Nephron (organoid): ENCODE measurements around the gene SLC25A12.

Experiments
- H3K27ac Mint-ChIP-seq, 3 experiments: 2 replicates each; pipeline ENCODE4 v1.8.0; 2020; ENCODE audit warnings: mixed read lengths in 3 of 3, mild to moderate bottlenecking in 2 of 3, moderate library complexity in 1 of 3
- H3K27me3 Mint-ChIP-seq: 2 replicates; pipeline ENCODE4 v1.8.0; 2021; ENCODE audit warnings: low read depth, mild to moderate bottlenecking, moderate library complexity, mixed read lengths
- H3K36me3 Mint-ChIP-seq: 2 replicates; pipeline ENCODE4 v1.8.0; 2020; ENCODE audit warnings: low read depth, mixed read lengths
- H3K4me1 Mint-ChIP-seq: 2 replicates; pipeline ENCODE4 v1.8.0; 2020; ENCODE audit warnings: mixed read lengths
- H3K4me3 Mint-ChIP-seq, 3 experiments: 2 replicates each; pipeline ENCODE4 v1.8.0; 2020; ENCODE audit warnings: mild to moderate bottlenecking in 3 of 3, mixed read lengths in 3 of 3, moderate library complexity in 2 of 3
- H3K9me3 Mint-ChIP-seq: 2 replicates; pipeline ENCODE4 v1.8.0; 2020; ENCODE audit warnings: mixed read lengths
- CTCF ChIP-seq, 3 experiments: fragments of 200-600 bp; sonication (generic); IDR thresholded peaks; one replicate each; pipeline ENCODE4 v1.5.0; 2021; ENCODE audit warnings: antibody characterized with exemption in 3 of 3; ENCODE audit not compliant: unreplicated experiment in 3 of 3

The SLC25A12 gene

GRCh38 chr2:171864357-171864985 is 29.6 kb downstream of the SLC25A12 start:
- no peak for TF ChIP-seq CTCF (IDR thresholded peaks at IDR 0.05; ENCODE audit: unreplicated experiment in 3 of 3)
- Mint-ChIP-seq H3K4me3 (no peak overlapping the region), H3K36me3 (peaks cover 32% of the 10 kb centered on the region)

GRCh38 chr2:171862501-171862900 is 31.5 kb downstream of the SLC25A12 start:
- no peak overlapping the region for H3K27ac Mint-ChIP-seq
- no peak overlapping the region for H3K4me3 Mint-ChIP-seq
- no peak for TF ChIP-seq CTCF (IDR thresholded peaks at IDR 0.05; ENCODE audit: unreplicated experiment in 3 of 3)
- peaks cover 20% of the 10 kb centered on the region for H3K36me3 Mint-ChIP-seq
- no peaks in the 10 kb centered on the region for H3K27me3 Mint-ChIP-seq
- peaks cover 13% of the 10 kb centered on the region for H3K4me1 Mint-ChIP-seq
- H3K9me3 Mint-ChIP-seq = no peaks in the 10 kb centered on the region

More at GRCh38 chr2:171864357-171864985, 29.6 kb downstream of the SLC25A12 start:
- peaks cover 7% of the 10 kb centered on the region for H3K4me1 Mint-ChIP-seq
- no peaks in the 10 kb centered on the region for H3K27me3 Mint-ChIP-seq
- no peak overlapping the region for H3K27ac Mint-ChIP-seq
- no peaks in the 10 kb centered on the region for H3K9me3 Mint-ChIP-seq

GRCh38 chr2:171858397-171858958 is 35.6 kb downstream of the SLC25A12 start:
- Mint-ChIP-seq H3K36me3 (peaks cover 22% of the 10 kb centered on the region), H3K4me1 (peaks cover 6% of the 10 kb centered on the region), H3K27ac (no peak overlapping the region), H3K9me3 (no peaks in the 10 kb centered on the region), H3K4me3 (no peak overlapping the region), H3K27me3 (no peaks in the 10 kb centered on the region)
- TF ChIP-seq CTCF (IDR thresholded peaks at IDR 0.05; ENCODE audit: unreplicated experiment in 3 of 3) = no peak

- Mint-ChIP-seq H3K4me3 (no peak overlapping the region), H3K4me1 (peaks cover 14% of the 10 kb centered on the region), H3K27ac (no peak overlapping the region), H3K36me3 (peaks cover 33% of the 10 kb centered on the region), H3K27me3 (no peaks in the 10 kb centered on the region), H3K9me3 (no peaks in the 10 kb centered on the region)
- no peak for TF ChIP-seq CTCF (IDR thresholded peaks at IDR 0.05; ENCODE audit: unreplicated experiment in 3 of 3)
Measured at GRCh38 chr2:171855401-171855800, 38.6 kb downstream of the SLC25A12 start.

- peaks cover 32% of the 10 kb centered on the region for H3K36me3 Mint-ChIP-seq
- no peaks in the 10 kb centered on the region for H3K9me3 Mint-ChIP-seq
- H3K4me1 Mint-ChIP-seq = peaks cover 10% of the 10 kb centered on the region
- no peak overlapping the region for H3K4me3 Mint-ChIP-seq
- no peak overlapping the region for H3K27ac Mint-ChIP-seq
- H3K27me3 Mint-ChIP-seq = no peaks in the 10 kb centered on the region
- no peak for TF ChIP-seq CTCF (IDR thresholded peaks at IDR 0.05; ENCODE audit: unreplicated experiment in 3 of 3)
Measured at GRCh38 chr2:171852366-171852888, 41.6 kb downstream of the SLC25A12 start.

GRCh38 chr2:171847627-171848026 is 46.4 kb downstream of the SLC25A12 start:
- Mint-ChIP-seq H3K4me1 (peaks cover 11% of the 10 kb centered on the region), H3K36me3 (peaks cover 13% of the 10 kb centered on the region), H3K4me3 (no peak overlapping the region), H3K9me3 (no peaks in the 10 kb centered on the region), H3K27ac (no peak overlapping the region), H3K27me3 (no peaks in the 10 kb centered on the region)
- TF ChIP-seq CTCF (IDR thresholded peaks at IDR 0.05; ENCODE audit: unreplicated experiment in 3 of 3) = no peak
